ENCODE data around the gene MRPL55. TPM values are rescaled to one million over a fixed set of nuclear protein-coding genes. Genes with fewer than 3 reads are reported as not detected.
A peak's percentile ranks its signal among the peaks of the same experiment; 100 is the strongest.

Gene MRPL55
- total RNA-seq, 6 experiments from 2014 or later: 48.3 to 55.4 (median 49.6) TPM

DNA sequence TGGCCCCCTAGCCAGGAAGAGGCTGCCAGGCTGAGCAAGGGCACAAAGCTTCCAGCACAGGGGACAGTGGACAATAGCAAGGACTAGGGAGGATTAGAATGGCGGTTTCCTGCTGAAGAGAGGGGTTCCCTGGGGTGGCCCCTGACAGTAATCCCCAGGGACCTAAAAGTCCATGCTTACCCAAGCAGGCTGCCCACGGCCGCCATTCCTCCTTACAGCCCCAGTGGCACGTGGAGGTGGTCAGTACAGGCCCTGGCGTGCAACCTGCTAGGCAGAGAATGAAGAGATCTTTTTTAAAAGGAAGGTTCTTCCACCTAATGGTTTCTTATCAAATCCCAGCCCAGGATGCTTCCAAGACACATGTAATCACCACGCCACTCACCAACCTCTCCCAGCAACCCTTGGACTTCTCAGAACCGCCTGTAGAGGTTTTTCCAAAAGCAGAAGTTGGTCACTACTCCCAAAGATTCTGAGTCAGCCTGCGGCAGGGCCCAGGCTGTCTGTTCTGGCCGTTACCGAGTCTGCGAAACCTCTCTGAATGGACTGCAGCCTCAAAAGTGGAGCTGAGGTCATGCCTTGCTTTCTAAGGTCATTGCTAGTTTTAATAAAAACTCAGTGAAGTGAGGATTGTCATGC is 926 bp downstream of the MRPL55 start:
- no peak for DNase-seq
- no peaks in the 10 kb centered on the region for H3K36me3 Mint-ChIP-seq (ENCODE audit: low read depth)
- peaks cover 31% of the 10 kb centered on the region for H3K4me1 Mint-ChIP-seq (ENCODE audit: low read depth)
- no peaks in the 10 kb centered on the region for H3K9me3 Mint-ChIP-seq
- TF ChIP-seq, protein P1, sequence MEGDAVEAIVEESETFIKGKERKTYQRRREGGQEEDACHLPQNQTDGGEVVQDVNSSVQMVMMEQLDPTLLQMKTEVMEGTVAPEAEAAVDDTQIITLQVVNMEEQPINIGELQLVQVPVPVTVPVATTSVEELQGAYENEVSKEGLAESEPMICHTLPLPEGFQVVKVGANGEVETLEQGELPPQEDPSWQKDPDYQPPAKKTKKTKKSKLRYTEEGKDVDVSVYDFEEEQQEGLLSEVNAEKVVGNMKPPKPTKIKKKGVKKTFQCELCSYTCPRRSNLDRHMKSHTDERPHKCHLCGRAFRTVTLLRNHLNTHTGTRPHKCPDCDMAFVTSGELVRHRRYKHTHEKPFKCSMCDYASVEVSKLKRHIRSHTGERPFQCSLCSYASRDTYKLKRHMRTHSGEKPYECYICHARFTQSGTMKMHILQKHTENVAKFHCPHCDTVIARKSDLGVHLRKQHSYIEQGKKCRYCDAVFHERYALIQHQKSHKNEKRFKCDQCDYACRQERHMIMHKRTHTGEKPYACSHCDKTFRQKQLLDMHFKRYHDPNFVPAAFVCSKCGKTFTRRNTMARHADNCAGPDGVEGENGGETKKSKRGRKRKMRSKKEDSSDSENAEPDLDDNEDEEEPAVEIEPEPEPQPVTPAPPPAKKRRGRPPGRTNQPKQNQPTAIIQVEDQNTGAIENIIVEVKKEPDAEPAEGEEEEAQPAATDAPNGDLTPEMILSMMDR (IDR thresholded peaks at IDR 0.05): no peak
- H3K27me3 Mint-ChIP-seq (ENCODE audit: insufficient read depth): peaks cover 6% of the 10 kb centered on the region
- H3K4me3 Mint-ChIP-seq: peak overlapping the region; percentile 92
- H3K27ac Mint-ChIP-seq: peak overlapping the region; percentile 82

DNA sequence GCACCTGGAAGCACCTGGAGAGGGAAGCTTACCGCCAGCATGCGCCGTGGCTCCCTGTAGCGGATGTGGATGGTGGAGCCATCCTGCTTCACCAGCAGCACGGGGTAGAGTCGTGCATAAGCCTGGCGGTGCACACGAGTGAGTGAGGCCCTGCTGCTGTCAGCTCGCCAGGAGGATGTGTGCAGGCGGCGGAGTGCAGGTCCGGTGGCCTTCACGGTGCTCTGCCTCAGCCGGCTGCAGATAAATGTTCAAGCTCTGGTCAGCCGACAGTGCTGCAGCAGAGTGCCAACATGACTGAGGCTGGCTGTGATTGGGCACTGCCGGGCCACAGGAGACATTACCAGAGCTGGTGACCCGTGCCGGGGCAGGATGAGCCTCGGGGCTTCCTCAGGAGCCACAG is 1.5 kb downstream of the MRPL55 start:
- Mint-ChIP-seq H3K27ac (no peak overlapping the region), H3K9me3 (no peaks in the 10 kb centered on the region), H3K4me3 (peak overlapping the region; percentile 92), H3K36me3 (ENCODE audit: low read depth) (no peaks in the 10 kb centered on the region), H3K27me3 (ENCODE audit: insufficient read depth) (peaks cover 6% of the 10 kb centered on the region), H3K4me1 (ENCODE audit: low read depth) (peaks cover 31% of the 10 kb centered on the region)
- DNase-seq: no peak
- TF ChIP-seq, protein P1 (IDR thresholded peaks at IDR 0.05): no peak

DNA sequence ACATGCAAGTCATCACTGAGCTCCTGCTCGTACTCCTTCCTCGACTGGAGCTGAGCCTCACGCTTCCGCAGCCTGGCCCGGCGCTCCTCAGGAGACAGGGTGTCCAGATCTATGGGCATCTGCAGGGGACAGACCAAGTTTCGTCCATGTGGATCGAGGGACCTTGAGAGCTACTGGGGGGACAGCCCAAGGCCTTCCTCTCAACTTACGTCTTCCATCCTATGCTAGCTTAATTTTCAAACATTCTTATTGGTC is 2.4 kb downstream of the MRPL55 start:
- Mint-ChIP-seq H3K4me1 (ENCODE audit: low read depth) (peaks cover 31% of the 10 kb centered on the region), H3K27ac (no peak overlapping the region), H3K9me3 (no peaks in the 10 kb centered on the region), H3K27me3 (ENCODE audit: insufficient read depth) (peaks cover 6% of the 10 kb centered on the region), H3K4me3 (no peak overlapping the region), H3K36me3 (ENCODE audit: low read depth) (no peaks in the 10 kb centered on the region)
- TF ChIP-seq, protein P1 (IDR thresholded peaks at IDR 0.05): no peak
- no peak for DNase-seq

- no peak overlapping the region for H3K27ac Mint-ChIP-seq
- DNase-seq: no peak
- TF ChIP-seq, protein P1 (IDR thresholded peaks at IDR 0.05): no peak
- no peaks in the 10 kb centered on the region for H3K36me3 Mint-ChIP-seq (ENCODE audit: low read depth)
- H3K27me3 Mint-ChIP-seq (ENCODE audit: insufficient read depth): peaks cover 11% of the 10 kb centered on the region
- H3K4me3 Mint-ChIP-seq: no peak overlapping the region
- H3K9me3 Mint-ChIP-seq: no peaks in the 10 kb centered on the region
- peaks cover 37% of the 10 kb centered on the region for H3K4me1 Mint-ChIP-seq (ENCODE audit: low read depth)
These were observed 2.9 kb downstream of the MRPL55 start for GRCh38 chr1:228105996-228106799.

GRCh38 chr1:228105270-228105995 is 3.7 kb downstream of the MRPL55 start:
- Mint-ChIP-seq H3K4me1 (ENCODE audit: low read depth) (peaks cover 41% of the 10 kb centered on the region), H3K36me3 (ENCODE audit: low read depth) (no peaks in the 10 kb centered on the region), H3K9me3 (no peaks in the 10 kb centered on the region), H3K4me3 (no peak overlapping the region), H3K27me3 (ENCODE audit: insufficient read depth) (peaks cover 13% of the 10 kb centered on the region), H3K27ac (no peak overlapping the region)
- TF ChIP-seq, protein P1 (IDR thresholded peaks at IDR 0.05): no peak
- DNase-seq: no peak
